Stimulated activated CD8-positive, alpha-beta memory T cell treated with anti-CD3 and anti-CD28 coated beads, Interleukin-12 subunit alpha, Interleukin-12 subunit beta, amount 100 ng/mL, for 24 hours (primary cell): ENCODE results near the gene BANP.
"Not testable (repeated sequence)": the region's sequence is repeated elsewhere in the genome, so short reads cannot be mapped to it uniquely, and the experiment has no call there.

Source experiments
- DNase-seq: peaks from one replicate; pipeline ENCODE4 v3.0.0-alpha.2; 2020; ENCODE audit errors: extremely low read depth

The BANP gene

DNA sequence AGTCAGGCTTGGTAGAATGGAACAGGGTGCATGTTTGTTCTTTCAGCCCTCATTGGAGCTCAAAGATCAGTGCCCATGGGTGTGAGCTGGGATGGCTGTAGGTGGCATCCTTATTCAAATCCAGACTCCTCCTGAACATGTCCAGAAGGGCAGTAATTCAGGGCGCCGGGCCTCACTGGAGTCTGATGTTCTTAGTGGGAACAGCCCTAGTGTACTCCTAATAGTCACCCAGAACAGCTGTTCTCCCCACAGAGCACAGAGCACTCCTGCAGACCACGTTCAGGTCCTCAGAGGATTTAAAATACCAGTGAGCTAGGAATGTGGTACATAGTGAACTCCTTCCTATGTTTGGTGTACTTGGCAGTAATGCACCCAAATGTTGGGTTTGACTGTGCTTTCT, 96.2 kb downstream of the BANP start:
- DNase-seq: no peak

DNA sequence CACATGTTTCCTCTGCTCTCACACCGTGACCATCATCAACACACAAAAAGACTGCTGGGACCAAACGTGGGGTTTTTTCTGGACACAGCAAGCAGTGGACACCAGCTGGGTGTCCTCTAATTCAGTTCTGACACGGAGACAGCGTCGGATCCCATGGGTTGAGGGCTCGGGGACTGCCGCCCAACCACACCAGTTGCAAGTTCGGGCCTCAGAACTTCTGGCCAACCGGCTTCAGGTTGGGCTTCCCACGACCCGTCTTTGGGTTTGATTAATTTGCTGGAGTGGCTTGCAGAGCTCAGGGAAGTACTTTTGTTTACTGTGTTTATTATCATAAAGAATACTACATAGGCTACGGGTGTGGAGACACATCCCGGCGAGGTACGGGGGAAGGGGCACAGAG, 97.8 kb downstream of the BANP start:
- no peak for DNase-seq

DNA sequence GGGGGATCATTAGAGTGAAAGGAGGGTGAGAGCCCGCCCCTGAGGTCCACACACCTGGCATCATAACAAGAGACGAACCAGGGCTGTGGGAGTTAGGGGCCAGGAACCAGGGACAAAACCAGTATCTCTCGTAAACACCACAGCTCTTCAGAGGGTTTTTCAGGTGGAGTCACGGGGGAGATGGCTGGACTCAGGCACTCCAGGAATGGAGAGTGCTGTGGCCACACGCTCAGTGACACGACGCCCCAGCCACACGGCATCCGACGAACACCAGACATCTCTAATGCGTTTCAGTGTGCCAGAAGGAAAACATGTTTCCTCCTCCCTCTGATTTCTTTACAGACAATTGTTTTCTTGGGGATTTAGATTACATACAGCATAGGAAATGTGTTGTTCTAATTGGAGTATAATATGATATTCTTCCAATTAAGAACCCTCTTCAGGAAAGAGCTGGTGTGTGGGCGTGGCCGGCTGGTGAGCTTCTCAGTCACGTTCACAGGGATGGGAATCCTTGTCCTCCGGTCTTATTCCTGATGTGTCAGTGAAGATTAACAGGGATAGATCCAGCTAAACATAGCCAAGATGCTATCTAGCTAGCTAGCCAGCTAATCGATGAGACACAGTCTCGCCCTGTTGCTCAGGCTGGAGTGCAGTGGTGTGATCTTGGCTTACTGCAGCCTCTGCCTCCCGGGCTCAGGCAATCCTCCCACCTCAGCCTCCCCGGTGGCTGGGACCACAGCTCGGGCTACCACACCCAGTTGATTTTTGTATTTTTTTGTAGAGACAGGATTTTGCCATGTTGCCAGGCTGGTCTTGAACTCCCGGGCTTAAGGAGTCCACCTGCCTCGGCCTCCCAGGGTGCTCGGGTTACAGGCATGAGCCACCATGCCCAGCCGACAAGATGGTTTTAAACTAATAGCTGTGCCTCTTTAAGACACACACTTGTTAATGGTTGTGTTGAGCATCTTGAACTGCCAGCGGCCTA, 98.6 kb downstream of the BANP start:
- no peak for DNase-seq

DNA sequence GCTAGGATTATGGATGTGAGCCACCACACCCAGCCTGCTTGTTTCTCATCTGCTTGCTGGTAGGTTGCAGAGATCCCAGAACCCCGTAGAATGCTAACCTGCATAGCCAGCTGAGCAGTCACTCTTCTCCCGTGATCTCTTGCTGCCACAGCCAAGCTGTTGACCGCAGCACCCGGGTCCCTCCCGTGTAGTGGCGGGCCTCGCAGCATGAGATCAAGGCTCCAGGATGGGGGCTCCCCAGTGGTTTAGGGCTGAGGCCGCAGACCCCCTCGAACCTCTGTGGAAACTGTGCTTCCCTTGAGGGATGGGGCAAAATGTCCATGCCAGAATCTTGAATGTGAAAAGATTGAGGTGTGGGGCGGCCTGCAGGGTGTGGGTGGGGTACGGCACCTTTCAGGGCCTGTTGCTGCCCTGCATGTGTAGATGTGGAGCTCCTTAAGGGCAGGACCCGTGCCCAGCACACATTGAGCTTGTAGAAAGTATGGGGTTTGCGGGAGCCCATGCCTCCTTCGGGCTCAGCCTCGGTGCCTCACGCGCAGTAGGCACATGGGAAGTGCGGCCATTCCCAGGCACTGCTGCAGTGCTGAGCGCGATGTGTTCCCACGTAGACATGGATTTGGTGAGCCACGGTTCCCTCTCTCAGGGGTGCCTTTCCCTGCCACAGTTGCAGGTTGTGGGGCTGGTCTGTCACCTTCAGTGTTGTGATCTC, 99.9 kb downstream of the BANP start:
- DNase-seq: no peak

DNA sequence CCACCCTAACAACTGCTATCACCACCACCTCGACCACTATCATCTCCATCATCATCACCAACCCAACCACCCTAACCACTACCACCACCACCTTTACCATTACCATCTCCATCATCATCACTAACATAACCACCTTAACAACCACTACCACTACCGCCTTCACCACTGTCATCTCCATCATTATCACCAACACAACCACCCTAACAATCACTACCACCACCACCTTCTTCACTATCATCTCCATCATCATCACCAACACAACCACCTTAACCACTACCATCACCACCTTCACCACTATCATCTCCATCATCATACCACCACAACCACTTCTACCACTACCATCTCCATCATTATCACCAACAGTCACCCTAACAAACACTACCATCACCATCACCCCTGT, 101.4 kb downstream of the BANP start:
- DNase-seq: no peak

DNA sequence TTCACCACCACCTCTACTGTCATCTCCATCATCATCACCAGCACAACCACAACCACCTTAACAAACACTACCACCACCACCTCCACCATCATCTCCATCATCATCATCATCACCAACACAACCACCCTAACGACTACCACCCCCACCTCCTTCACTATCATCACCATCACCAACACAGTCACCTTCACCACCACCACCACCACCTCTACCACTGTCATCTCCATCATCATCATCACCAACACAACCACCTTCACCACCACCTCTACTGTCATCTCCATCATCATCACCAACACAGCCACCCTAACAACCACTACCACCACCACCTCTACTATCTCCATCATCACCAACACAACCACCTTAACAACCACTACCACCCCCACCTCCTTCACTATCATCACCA, 102.2 kb downstream of the BANP start:
- not testable (repeated sequence) for DNase-seq

DNA sequence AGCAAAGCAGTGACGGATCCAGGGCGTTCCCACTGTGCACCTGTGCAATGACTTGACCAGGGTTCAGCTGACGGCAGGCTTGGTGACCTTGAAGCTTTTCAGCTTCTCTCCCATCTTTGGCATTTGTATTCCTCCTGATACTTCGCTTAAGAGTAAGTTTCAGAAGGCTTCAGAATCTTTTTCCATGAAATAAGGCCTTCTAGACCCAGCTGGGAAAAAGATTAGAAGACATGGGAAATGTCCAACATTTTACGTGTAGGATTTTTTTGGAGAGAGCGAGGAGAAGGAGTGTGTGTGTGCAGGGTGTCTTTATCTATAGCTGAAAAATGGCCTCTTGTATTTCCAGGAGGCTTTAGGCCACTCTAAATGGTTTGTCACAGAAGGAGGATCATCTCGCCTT, 104.1 kb downstream of the BANP start:
- DNase-seq: no peak

DNA sequence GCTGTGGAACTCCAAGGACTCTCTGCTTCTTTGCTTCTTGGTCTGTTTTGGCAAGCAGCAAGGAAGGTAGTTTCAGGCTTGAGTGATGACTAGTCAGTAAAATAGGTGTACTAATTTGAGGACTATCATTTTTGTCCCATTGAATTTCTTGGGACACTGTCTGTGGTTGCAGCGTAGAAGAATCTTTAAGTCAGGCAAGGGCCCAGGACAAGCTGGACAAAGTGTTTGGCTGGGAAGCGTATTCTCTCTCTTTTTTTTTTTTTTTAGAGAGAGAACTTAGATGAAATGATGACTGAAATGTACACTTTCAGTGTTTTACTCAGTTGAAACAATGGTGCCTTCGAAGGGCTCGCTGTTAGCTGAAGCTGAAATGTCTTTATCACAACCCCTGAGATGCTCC, 105.0 kb downstream of the BANP start:
- no peak for DNase-seq

DNA sequence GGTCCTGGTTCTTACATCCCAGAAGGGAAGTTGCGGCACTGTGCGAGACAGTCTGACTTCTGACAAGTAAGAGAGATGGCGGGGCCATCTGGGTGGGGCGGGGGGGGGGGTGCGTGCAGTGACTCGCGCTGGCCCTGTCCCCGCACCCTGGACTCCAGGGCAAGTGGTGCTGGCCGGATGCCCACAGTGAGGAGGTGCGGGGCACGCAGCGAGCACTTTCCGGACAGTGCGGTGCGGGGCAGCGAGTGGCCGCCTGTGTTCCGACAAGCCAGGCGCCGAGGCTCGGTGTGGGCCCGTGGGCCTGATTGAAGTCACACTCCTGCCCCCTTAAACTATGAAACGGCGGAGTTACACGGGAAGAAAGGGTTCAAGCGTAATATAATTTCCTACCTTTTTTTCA, 106.4 kb downstream of the BANP start:
- DNase-seq: no peak

DNA sequence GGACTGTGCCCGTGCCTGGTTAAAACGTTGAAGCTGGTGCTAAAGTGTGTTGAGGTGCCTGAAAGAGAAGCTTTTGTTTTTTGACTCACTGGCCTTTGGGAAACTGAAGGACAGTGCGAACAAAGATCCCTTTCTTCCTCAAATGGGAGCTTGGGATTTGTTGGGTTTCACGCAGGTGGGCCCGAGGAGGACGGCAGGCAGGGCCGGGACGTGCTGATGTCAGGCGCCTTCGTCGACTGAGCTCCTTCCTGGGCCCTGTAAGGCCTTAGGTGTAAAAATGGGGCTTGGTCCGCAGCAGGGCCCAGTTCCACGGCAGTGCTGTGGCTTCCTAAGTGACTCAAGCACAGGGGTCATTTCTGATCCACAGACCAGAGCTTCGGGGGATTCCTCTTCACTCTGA, 106.9 kb downstream of the BANP start:
- no peak for DNase-seq

DNA sequence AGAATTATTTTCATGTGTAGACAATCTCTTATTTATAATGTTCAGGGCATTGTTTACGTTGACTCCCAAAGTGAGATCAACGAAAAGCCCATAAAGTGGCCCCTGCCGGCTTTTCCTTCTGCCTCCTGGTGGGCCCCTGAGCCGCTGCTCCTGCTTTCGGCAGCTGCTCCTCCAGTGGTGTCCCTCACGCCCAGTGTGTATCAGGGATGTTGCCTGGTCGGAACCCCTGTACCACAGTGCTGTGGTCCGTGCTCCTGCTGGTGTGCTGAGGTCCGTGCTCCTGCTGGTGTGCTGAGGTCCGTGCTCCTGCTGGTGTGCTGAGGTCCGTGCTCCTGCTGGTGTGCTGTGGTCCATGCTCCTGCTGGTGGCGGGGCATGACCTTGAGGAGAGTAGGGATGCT, 107.6 kb downstream of the BANP start:
- DNase-seq: no peak

DNA sequence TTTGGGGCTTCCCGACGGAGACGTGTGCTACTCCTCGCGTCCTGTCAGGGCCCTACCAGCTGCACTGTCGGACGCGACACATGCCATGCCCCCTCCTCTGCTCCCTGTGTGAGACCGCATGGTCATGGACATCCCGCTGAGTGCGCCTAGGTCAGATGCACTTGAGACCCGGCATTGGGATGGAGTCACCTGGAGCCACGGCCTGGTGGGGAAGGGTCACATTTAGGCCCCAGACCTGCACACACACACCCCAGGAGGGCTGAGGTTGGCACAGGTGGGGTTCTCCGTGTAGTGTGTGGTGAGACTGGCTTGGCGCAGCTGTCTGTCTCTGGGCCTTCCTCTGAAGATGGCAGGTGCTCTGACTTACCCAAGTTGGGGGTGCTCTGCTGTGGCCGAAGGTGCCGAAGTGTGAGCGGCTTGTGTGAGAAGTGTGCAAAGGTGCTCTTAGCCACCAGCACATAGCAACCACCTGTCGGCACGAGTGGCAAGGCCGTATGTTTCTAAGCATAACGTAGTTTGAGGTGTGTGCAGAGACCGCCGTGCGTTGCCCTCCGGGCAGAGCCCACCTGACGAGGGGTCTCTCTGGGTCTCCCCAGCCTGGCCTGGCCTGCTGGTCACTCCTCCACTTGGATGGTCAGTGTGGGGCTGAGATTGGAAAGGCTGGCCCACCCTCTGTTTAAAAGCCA, 108.6 kb downstream of the BANP start:
- no peak for DNase-seq

DNA sequence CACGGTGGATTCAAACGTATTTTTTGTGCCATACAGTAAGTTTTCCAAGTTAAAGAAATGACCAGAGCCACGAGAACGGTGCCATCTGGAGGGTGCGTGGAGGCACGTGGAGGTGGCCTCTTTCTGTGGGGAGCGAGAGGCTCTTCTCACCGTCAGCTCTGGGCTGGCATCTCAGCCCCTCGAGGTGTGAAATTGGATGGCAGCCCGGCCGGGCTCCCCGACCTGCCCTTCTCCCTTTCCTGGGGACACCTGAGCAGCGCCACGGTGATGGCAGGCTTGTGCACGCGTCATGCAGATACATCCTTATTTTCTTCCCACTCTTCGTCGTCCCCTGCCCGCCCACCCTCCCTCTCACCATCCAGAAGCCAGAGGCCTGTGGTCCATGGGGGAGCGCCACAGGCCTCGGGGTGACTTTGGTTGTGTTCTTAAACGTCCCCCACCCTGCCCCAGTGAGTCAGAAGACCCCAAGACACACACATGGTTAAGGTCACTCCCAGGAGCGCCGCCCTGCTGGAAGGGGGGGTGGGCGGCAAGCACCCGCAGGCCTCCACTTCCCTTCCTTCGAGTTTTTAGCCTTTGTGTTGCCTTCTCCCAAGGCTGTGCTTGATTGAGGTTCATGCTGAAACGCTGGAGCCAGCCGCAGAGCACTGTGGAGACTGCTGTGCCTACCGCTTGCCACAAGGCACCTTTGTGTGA, 109.4 kb downstream of the BANP start:
- no peak for DNase-seq

DNA sequence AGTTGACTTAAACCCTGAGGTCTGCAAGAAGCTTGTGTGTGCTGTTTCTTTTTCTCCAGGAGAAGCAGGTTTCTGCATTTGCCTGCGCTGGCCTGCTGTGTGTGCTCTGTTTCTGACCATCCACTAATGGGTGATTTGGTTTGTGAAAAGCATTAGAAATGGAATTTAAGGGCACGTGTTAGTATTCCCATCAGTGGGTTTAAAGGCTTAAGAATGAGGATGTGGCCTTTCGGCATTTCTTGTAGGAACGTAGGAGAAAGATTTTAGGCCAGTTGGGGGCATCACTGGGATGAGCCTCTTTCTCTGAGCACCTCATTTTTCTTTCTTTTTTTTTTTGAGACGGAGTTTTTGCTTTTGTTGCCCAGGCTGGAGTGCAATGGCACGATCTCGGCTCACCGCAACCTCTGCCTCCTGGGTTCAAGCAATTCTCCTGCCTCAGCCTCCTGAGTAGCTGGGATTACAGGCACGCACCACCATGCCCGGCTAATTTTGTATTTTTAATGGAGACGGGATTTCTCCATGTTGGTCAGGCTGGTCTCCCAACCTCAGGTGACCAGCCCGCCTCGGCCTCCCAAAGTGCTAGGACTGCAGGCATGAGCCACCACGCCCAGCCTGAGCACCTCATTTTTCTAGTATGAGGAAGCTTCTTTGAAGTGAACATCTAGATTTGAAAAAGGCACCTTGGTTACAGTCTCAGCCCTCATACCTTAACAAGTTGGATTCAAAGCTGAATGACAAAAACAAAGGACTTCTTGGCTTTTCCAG, 110.3 kb downstream of the BANP start:
- DNase-seq: no peak

DNA sequence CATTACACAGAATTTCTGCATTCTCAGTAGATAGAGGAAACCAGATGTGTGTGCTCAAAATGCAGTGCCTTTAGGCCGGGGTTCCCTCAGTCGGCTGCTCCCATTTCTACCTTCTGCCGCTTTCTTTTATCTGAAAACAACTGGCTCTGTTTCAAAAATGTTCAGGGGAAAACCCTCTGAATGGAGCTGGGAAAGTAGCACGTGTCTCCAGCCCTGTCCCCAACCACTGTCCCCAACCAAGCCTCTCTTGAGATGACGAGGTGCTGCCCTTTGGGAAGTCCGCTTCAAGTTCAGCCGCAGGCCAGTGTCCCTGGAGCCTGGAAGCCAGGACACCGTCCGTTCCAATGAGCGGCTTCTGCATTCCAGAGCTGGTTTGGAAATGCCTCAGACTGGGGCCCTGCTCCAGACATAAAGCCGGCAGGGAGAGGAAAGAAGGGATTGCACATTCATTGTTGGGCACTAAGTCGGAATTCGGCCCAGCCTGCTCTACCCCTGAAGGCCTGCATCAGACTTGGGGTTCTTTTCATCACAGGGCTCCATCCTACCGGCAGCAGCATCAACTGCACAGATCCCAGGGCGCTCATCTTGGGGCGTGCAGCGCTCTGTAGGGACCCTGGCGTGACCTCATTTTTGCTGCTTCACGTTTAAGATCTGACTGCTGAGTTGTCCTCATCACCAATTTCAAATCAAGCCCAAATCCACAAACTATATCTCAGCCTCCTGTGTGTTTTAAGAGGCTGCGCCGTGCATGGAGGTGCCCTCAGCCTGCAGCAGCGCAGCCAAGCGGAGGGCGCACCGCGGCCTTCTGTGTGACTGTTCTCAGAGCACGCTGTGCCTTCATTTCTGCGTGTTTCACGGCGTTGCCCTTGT, 111.3 kb downstream of the BANP start:
- DNase-seq: no peak

DNA sequence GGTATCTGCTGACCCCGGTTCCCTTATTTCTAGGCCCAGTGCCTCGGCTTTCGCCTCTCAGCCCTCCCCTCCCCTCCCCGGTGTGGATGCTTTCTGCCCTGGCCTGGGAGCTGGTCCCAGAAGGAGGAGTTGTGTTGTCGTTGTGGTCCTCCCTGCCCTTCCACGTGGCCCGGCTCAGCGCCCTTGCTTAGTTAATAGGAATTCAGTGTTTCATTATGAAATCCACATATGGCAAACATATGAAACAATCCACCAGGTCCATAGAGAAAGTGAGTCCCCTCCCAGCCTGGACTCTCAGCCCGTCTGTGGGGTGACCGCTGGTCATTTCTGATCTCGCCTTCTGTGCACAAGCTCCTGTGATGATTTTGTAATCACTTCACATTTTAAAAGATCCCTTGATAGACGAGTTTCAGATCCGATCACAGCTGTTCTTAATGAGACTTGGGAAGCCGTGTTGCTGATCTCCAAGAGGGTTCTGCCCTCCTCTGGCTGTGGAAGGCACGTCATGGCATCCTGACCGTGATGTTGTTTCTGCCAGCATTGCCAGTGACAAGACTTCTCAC, 112.1 kb downstream of the BANP start:
- DNase-seq: no peak

DNA sequence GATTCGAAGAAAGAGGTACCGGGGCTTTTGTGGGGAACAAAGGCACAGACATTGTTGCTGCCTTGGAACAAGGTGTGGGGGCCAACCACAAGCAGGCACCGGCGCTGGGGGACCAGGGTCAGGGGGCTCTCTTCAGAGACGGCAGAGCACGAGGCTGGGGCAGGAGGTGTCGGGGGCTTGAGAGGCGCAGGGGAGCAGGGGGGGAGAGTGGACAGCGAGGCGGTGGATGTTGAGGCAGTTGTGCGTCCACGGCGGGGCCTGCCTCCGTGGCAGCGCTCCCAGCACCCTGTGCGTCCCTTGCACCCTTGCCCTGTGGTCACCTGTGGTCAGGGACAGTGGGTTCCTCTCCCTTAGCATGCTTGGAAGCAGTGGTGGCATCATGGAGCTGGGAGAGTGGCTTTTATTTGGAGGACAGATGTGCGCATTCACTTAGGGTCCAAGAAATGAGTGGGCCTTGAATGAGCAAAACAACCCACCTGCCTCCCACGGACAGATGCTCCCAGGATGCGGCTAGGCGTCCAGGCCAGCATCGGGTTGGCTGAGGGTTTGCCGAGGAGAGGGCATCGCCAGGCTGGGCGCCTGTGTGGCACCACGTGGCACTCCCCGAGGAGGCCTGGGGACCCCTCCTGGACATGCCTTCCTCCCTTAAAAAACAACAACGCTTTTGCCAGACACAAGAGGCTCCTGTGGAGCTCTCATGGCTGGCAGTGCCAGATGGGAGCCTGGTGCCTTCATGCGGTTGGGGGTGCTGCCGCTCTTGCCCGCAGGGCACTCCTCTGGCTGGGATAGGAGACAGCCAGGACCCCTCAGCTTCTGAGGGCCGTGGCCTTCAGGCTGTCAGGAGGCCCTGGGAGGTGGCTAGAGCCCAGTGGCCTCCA, 113.0 kb downstream of the BANP start:
- no peak for DNase-seq

DNA sequence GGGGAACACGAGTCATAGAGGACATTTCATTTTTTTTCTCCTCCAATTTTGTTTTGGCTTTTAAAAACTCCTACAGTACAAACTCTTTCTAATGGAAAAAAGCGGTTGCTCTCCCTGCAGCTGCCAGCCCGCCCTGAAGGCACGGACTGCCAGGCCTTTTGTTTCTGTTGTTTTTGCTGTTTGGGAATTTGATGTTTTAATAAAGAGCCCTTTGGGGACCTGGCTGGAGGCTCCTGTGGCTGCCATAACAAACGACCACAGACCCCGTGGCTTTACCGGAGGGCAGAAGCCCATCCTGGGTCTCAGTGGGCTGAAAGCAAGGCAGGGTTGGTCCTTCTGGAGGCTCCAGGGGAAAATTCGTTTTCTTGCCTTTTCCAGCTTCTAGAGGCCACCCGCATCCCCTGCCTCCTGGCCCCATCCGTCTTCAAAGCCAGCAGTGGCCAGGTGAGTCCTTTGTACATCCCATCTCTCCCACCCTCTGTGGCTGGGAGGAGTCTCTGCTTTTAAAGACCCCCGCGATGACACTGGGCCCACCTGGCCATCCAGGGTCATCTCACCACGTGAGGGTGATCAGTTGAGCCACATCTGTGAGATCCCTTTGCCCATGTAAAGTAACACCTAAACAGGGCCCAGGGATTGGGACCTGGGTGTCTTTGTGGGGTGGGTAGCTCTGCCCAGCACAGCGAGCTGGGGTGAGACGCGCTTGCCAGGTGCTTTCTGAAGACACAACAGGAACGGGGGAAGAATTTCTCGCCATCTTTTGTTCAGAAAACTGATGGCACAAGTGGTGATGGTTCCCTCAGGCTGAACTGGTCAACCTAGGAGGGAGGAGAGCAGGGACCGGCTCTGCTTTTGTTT, 113.9 kb downstream of the BANP start:
- DNase-seq: no peak
